ENCODE data around the gene HPSE2. TPM values are rescaled to one million over a fixed set of nuclear protein-coding genes. Genes with fewer than 3 reads are reported as not detected.

Gene HPSE2
- total and polyA plus RNA-seq, 2 of the 13 experiments (the other 11 are each of a cell fraction or from before 2014, with no cell fraction given): 0.01 TPM; not detected in 1

DNA sequence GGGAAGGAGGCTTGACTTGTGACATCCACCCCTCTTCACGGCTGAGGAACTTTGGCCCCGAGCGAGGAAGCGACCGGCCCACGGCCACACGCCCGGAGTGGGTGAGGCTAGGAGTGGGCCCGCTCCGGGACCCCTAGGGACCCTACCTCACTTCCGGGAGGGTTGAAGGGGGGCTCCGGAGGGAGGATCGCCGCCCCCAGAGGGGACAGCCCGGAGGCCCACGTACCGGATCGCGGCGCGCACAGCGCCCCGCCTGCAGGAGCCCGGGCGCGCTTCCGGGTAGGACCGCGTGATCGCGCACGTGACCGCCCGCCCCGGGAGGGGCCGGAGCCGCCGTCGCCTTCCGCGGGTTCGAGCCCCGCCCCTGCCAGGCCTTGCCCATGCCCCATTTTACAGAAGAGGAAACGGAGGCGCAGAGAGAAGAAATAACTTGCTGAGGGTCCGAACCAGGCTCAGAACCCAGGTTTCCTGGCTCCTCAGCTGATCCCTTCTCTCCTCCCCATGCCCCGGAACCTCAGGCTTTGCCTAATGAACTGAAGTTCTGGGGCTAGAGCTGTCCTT lies 788.9 kb downstream of the HPSE2 start, which contains the start of gene HPS1 (continued):
- TF ChIP-seq, protein P1, sequence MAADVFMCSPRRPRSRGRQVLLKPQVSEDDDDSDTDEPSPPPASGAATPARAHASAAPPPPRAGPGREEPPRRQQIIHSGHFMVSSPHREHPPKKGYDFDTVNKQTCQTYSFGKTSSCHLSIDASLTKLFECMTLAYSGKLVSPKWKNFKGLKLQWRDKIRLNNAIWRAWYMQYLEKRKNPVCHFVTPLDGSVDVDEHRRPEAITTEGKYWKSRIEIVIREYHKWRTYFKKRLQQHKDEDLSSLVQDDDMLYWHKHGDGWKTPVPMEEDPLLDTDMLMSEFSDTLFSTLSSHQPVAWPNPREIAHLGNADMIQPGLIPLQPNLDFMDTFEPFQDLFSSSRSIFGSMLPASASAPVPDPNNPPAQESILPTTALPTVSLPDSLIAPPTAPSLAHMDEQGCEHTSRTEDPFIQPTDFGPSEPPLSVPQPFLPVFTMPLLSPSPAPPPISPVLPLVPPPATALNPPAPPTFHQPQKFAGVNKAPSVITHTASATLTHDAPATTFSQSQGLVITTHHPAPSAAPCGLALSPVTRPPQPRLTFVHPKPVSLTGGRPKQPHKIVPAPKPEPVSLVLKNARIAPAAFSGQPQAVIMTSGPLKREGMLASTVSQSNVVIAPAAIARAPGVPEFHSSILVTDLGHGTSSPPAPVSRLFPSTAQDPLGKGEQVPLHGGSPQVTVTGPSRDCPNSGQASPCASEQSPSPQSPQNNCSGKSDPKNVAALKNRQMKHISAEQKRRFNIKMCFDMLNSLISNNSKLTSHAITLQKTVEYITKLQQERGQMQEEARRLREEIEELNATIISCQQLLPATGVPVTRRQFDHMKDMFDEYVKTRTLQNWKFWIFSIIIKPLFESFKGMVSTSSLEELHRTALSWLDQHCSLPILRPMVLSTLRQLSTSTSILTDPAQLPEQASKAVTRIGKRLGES (CRISPR knock-in tag; IDR thresholded peaks at IDR 0.05; ENCODE audit: borderline replicate concordance): peak; percentile 64
- TF ChIP-seq ZNF790 (CRISPR knock-in tag; IDR thresholded peaks at IDR 0.05; ENCODE audit: borderline replicate concordance): no peak
- TF ChIP-seq, protein P2, sequence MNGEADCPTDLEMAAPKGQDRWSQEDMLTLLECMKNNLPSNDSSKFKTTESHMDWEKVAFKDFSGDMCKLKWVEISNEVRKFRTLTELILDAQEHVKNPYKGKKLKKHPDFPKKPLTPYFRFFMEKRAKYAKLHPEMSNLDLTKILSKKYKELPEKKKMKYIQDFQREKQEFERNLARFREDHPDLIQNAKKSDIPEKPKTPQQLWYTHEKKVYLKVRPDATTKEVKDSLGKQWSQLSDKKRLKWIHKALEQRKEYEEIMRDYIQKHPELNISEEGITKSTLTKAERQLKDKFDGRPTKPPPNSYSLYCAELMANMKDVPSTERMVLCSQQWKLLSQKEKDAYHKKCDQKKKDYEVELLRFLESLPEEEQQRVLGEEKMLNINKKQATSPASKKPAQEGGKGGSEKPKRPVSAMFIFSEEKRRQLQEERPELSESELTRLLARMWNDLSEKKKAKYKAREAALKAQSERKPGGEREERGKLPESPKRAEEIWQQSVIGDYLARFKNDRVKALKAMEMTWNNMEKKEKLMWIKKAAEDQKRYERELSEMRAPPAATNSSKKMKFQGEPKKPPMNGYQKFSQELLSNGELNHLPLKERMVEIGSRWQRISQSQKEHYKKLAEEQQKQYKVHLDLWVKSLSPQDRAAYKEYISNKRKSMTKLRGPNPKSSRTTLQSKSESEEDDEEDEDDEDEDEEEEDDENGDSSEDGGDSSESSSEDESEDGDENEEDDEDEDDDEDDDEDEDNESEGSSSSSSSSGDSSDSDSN (CRISPR knock-in tag; IDR thresholded peaks at IDR 0.05): 0 out of 2 replicates have a peak, but pooled peaks have one; percentile 26
- TF ChIP-seq KDM2A (CRISPR knock-in tag; IDR thresholded peaks at IDR 0.05; ENCODE audit: borderline replicate concordance, low read depth): peak; percentile 34; the same call in 1 of the 2 replicates
- TF ChIP-seq ADNP (CRISPR knock-in tag; IDR thresholded peaks at IDR 0.05): peak; percentile 96
- TF ChIP-seq MTA3 (CRISPR knock-in tag; IDR thresholded peaks at IDR 0.05): no peak
- TF ChIP-seq, protein P3, sequence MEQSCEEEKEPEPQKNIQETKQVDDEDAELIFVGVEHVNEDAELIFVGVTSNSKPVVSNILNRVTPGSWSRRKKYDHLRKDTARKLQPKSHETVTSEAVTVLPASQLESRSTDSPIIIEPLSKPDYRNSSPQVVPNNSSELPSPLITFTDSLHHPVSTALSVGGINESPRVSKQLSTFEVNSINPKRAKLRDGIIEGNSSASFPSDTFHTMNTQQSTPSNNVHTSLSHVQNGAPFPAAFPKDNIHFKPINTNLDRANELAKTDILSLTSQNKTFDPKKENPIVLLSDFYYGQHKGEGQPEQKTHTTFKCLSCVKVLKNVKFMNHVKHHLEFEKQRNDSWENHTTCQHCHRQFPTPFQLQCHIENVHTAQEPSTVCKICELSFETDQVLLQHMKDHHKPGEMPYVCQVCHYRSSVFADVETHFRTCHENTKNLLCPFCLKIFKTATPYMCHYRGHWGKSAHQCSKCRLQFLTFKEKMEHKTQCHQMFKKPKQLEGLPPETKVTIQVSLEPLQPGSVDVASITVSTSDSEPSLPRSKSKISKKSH (CRISPR knock-in tag; IDR thresholded peaks at IDR 0.05; ENCODE audit: borderline replicate concordance): 0 out of 2 replicates have a peak, but pooled peaks have one; percentile 12
- no peak for TF ChIP-seq SETDB1 (CRISPR knock-in tag; IDR thresholded peaks at IDR 0.05; ENCODE audit: borderline replicate concordance)
- TF ChIP-seq EED (CRISPR knock-in tag; IDR thresholded peaks at IDR 0.05): 0 out of 2 replicates have a peak, but pooled peaks have one; percentile 61
- TF ChIP-seq ZNF546 (CRISPR knock-in tag; conservative IDR thresholded peaks at IDR 0.05): peak; percentile 75; the same call in 1 of the 2 replicates
- TF ChIP-seq, protein P4, sequence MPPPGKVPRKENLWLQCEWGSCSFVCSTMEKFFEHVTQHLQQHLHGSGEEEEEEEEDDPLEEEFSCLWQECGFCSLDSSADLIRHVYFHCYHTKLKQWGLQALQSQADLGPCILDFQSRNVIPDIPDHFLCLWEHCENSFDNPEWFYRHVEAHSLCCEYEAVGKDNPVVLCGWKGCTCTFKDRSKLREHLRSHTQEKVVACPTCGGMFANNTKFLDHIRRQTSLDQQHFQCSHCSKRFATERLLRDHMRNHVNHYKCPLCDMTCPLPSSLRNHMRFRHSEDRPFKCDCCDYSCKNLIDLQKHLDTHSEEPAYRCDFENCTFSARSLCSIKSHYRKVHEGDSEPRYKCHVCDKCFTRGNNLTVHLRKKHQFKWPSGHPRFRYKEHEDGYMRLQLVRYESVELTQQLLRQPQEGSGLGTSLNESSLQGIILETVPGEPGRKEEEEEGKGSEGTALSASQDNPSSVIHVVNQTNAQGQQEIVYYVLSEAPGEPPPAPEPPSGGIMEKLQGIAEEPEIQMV (CRISPR knock-in tag; IDR thresholded peaks at IDR 0.05; ENCODE audit: low read depth): 0 out of 2 replicates have a peak, but pooled peaks have one; percentile 18
- TF ChIP-seq, protein P5, sequence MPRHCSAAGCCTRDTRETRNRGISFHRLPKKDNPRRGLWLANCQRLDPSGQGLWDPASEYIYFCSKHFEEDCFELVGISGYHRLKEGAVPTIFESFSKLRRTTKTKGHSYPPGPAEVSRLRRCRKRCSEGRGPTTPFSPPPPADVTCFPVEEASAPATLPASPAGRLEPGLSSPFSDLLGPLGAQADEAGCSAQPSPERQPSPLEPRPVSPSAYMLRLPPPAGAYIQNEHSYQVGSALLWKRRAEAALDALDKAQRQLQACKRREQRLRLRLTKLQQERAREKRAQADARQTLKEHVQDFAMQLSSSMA (CRISPR knock-in tag; IDR thresholded peaks at IDR 0.05): no peak
- no peak for TF ChIP-seq TCF12 (IDR thresholded peaks at IDR 0.05)
- peak; percentile 73; the same call in 1 of the 2 replicates for TF ChIP-seq TCF12 (CRISPR knock-in tag; IDR thresholded peaks at IDR 0.05)
- TF ChIP-seq YEATS4 (CRISPR knock-in tag; IDR thresholded peaks at IDR 0.05; ENCODE audit: borderline replicate concordance): peak; percentile 82
- TF ChIP-seq ZFP36L2 (CRISPR knock-in tag; IDR thresholded peaks at IDR 0.05): no peak
- TF ChIP-seq ZNF160 (CRISPR knock-in tag; IDR thresholded peaks at IDR 0.05): no peak; the same call in 1 of the 2 replicates
